Natural killer cell (primary cell): ENCODE data around the gene EXOC6B. TPM values are rescaled to one million over a fixed set of nuclear protein-coding genes. Genes with fewer than 3 reads are reported as not detected.
"Not testable (repeated sequence)": the region's sequence is repeated elsewhere in the genome, so short reads cannot be mapped to it uniquely, and the experiment has no call there.

Source experiments
- ATAC-seq, 3 donors: fragments of 150-1000 bp in 2 of 3; fragments of 200-7000 bp in 1 of 3; cut with Tn5 transposase; 1 replicate in 1 of 3; 2 replicates in 2 of 3; pipeline ENCODE4 v1.10.0; 2021; ENCODE audit warnings: mild to moderate bottlenecking in 2 of 3, moderate library complexity in 2 of 3
- DNase-seq, 2 donors: peaks; one replicate each; pipeline versions ENCODE4 v3.0.0 to v3.0.0-alpha.2; 2013 to 2021; ENCODE audit warnings: mixed read lengths in 1 of 2
- H3K27ac ChIP-seq: one replicate; pipeline ENCODE4 v1.5.1; 2013; ENCODE audit warnings: mild to moderate bottlenecking, low read length
- H3K27me3 ChIP-seq: one replicate; pipeline ENCODE4 v1.6.1; 2013; ENCODE audit warnings: low read length; ENCODE audit not compliant: control insufficient read depth, insufficient read depth
- H3K36me3 ChIP-seq: one replicate; pipeline ENCODE4 v1.6.1; 2013; ENCODE audit warnings: low read length; ENCODE audit not compliant: control insufficient read depth, insufficient read depth
- H3K4me1 ChIP-seq: one replicate; pipeline ENCODE4 v1.6.1; 2013; ENCODE audit warnings: low read length; ENCODE audit not compliant: control insufficient read depth, insufficient read depth
- H3K4me3 ChIP-seq: one replicate; pipeline ENCODE4 v1.5.1; 2013; ENCODE audit warnings: low read length
- H3K9me3 ChIP-seq: one replicate; pipeline ENCODE4 v1.6.1; 2013; ENCODE audit warnings: low read length; ENCODE audit not compliant: control insufficient read depth, insufficient read depth
- H3K27ac Mint-ChIP-seq, 2 donors: one replicate each; pipeline ENCODE4 v1.8.0; 2022; ENCODE audit warnings: mild to moderate bottlenecking in 2 of 2, mixed read lengths in 2 of 2, moderate library complexity in 1 of 2
- H3K27me3 Mint-ChIP-seq, 2 donors: one replicate each; pipeline ENCODE4 v1.8.0; 2022; ENCODE audit warnings: low read depth in 2 of 2, mixed read lengths in 2 of 2
- H3K36me3 Mint-ChIP-seq: one replicate; pipeline ENCODE4 v1.8.0; 2022; ENCODE audit warnings: mixed read lengths
- H3K4me1 Mint-ChIP-seq, 2 donors: one replicate each; pipeline ENCODE4 v1.8.0; 2022; ENCODE audit warnings: mixed read lengths in 2 of 2
- H3K4me3 Mint-ChIP-seq: one replicate; pipeline ENCODE4 v1.8.0; 2022; ENCODE audit warnings: mild to moderate bottlenecking, moderate library complexity, mixed read lengths
- H3K9me3 Mint-ChIP-seq, 2 donors: one replicate each; pipeline ENCODE4 v1.8.0; 2022; ENCODE audit warnings: mixed read lengths in 2 of 2
- CTCF ChIP-seq: fragments of 200-600 bp; IDR thresholded peaks from one replicate; pipeline ENCODE4 v1.8.0; 2022; ENCODE audit warnings: antibody characterized with exemption
- WGBS: methylation state at CpG from one replicate; pipeline ENCODE4 v1.1.7; 2013; ENCODE audit warnings: missing lambda C conversion rate; ENCODE audit not compliant: insufficient coverage; 5-methylcytosine and 5-hydroxymethylcytosine counted together
- intact Hi-C: fragments of 100-400 bp; cut with micrococcal nuclease; formaldehyde crosslinking; loops from one replicate; pipeline ENCODE4 v1.14.2; 2022
- total RNA-seq, 4 donors: library from RNA; stranded (reverse); fragments of 120-200 nt in 1 of 4; gene quantifications; one replicate each; pipeline versions ENCODE4 v1.2.3 to v1.2.4, GENCODE V29; 2013 to 2022

Gene EXOC6B
- total RNA-seq, 3 donors from 2014 or later (not counting 1 experiment from before 2014, with no cell fraction given), result 16.6 to 17.2 (median 17.1) TPM

- Mint-ChIP-seq H3K9me3 (peaks cover 0 to 7% of the 10 kb centered on the region in 2 donors), H3K4me3 (no peak overlapping the region), H3K4me1 (peaks cover 0 to 4% of the 10 kb centered on the region in 2 donors), H3K36me3 (peaks cover 21% of the 10 kb centered on the region), H3K27ac (no peak overlapping the region), H3K27me3 (no peaks in the 10 kb centered on the region)
- H3K27ac ChIP-seq, result no peak overlapping the region
- WGBS, result 95% methylated on average over 15 of the region's 15 CpGs
- ATAC-seq (no peak), DNase-seq (no peak)
- H3K4me3 ChIP-seq, result no peak overlapping the region
- H3K4me1 ChIP-seq, result no peaks in the 10 kb centered on the region
- H3K27me3 ChIP-seq, result no peaks in the 10 kb centered on the region
- H3K9me3 ChIP-seq, result no peaks in the 10 kb centered on the region
- no peaks in the 10 kb centered on the region for H3K36me3 ChIP-seq
- intact Hi-C loops, result no loop called here
- TF ChIP-seq CTCF, result no peak
Measured at GRCh38 chr2:72427022-72427861, 398.6 kb downstream of the EXOC6B start.

DNA sequence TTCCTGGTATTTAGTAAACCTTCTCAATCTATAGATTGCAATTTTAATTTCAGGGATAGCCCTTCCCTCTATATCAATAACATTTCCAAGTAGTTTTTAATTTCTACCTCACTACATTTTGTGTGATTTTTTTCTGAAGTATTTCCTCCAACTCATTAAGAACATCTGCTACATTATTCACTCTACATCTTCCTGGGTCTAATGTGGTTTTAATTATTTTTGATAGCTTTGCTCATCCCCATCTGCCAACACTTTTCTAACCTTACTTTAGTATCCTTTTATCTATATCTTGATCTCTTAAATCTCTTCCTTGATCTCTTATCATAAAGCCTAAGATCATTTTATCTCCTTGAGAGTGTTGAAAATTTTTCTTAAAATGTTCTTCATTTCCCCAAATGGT, 399.8 kb downstream of the EXOC6B start:
- Mint-ChIP-seq H3K4me1 (peaks cover 0 to 4% of the 10 kb centered on the region in 2 donors), H3K27me3 (no peaks in the 10 kb centered on the region), H3K36me3 (peaks cover 21% of the 10 kb centered on the region), H3K9me3 (peaks cover 0 to 7% of the 10 kb centered on the region in 2 donors), H3K27ac (no peak overlapping the region), H3K4me3 (no peak overlapping the region)
- Histone ChIP-seq H3K27ac (no peak overlapping the region), H3K9me3 (no peaks in the 10 kb centered on the region), H3K4me1 (no peaks in the 10 kb centered on the region), H3K4me3 (no peak overlapping the region), H3K36me3 (no peaks in the 10 kb centered on the region), H3K27me3 (no peaks in the 10 kb centered on the region)
- DNase-seq (no peak), ATAC-seq (no peak)
- intact Hi-C loops, result no loop called here
- no peak for TF ChIP-seq CTCF

DNA sequence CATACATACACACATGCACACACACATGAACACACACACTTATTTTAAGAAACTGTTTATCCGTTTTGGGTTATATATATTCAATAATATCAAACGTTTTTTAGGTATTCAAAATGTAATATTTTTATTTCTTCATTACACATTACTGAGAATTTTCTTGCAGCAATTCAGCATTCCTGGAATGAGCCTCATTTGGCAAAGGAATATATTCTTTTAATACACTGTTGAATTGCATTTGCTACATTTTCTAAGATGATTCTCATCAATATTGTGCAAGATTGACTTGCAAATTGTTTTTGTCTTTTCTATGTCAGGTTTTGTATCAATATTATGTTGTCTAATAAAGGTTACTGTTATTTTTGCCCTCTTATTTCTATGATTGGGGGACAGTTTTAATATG, 402.1 kb downstream of the EXOC6B start:
- no peak overlapping the region for H3K4me3 ChIP-seq
- peaks cover 34% of the 10 kb centered on the region for H3K36me3 Mint-ChIP-seq
- H3K27me3 Mint-ChIP-seq, result no peaks in the 10 kb centered on the region
- no peak for ATAC-seq
- peaks cover 0 to 4% of the 10 kb centered on the region in 2 donors for H3K4me1 Mint-ChIP-seq
- H3K27ac Mint-ChIP-seq, result no peak overlapping the region
- no peaks in the 10 kb centered on the region for H3K4me1 ChIP-seq
- WGBS, result no CpG with 5 or more reads among the region's 2 CpGs
- intact Hi-C loops, result no loop called here
- H3K9me3 Mint-ChIP-seq, result peaks cover 3 to 15% of the 10 kb centered on the region in 2 donors
- no peaks in the 10 kb centered on the region for H3K36me3 ChIP-seq
- H3K27ac ChIP-seq, result no peak overlapping the region
- no peak for DNase-seq
- no peaks in the 10 kb centered on the region for H3K27me3 ChIP-seq
- H3K4me3 Mint-ChIP-seq, result no peak overlapping the region
- TF ChIP-seq CTCF, result no peak
- H3K9me3 ChIP-seq, result no peaks in the 10 kb centered on the region

DNA sequence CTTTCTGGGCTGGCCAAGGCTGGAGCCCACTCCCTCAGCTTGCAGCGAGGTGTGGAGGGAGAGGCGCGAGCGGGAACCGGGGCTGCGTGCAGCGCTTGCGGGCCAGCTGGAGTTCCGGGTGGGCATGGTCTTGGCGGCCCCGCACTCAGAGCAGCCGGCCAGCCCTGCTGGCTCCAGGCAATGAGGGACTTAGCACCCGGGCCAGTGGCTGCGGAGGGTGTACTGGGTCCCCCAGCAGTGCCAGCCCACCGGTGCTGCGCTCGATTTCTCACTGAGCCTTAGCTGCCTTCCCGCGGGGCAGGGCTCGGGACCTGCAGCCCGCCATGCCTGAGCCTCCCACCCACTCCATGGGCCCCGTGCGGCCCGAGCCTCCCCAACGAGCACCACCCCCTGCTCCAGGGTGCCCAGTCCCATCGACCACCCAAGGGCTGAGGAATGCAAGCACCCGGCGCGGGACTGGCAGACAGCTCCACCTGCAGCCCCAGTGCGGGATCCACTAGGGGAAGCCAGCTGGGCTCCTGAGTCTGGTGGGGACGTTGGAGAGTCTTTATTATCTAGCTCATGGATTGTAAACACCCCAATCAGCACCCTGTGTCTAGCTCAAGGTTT, 404.0 kb downstream of the EXOC6B start:
- H3K4me3 Mint-ChIP-seq, H3K27me3 ChIP-seq, H3K27ac Mint-ChIP-seq, H3K4me3 ChIP-seq, H3K27ac ChIP-seq, H3K36me3 ChIP-seq, intact Hi-C loops, H3K9me3 ChIP-seq, H3K27me3 Mint-ChIP-seq, H3K4me1 ChIP-seq, DNase-seq, H3K4me1 Mint-ChIP-seq, ATAC-seq: not testable (repeated sequence)
- H3K36me3 Mint-ChIP-seq, result peaks cover 29% of the 10 kb centered on the region
- H3K9me3 Mint-ChIP-seq, result peaks cover 5 to 13% of the 10 kb centered on the region in 2 donors
- 98% methylated on average over 27 of the region's 31 CpGs for WGBS
